HL-60 (cell line): ENCODE measurements around the gene SMG1.

Source experiments
- DNase-seq, 2 experiments: peaks; one replicate each; pipeline ENCODE4 v3.0.0-alpha.2; 2010 to 2020; ENCODE audit warnings: low read depth in 1 of 2, low spot score in 1 of 2
- H3K27ac ChIP-seq: fragments of 250-450 bp; sonication (Bioruptor Pico); replicated peaks from 2 replicates; pipeline ENCODE4 v1.5.1; 2020; ENCODE audit warnings: mild to moderate bottlenecking, moderate library complexity
- H3K27me3 ChIP-seq: fragments of 250-450 bp; sonication (Bioruptor Pico); 2 replicates; pipeline ENCODE4 v1.5.1; 2021; ENCODE audit warnings: mild to moderate bottlenecking, moderate library complexity; ENCODE audit not compliant: insufficient read depth, poor library complexity, severe bottlenecking
- H3K4me3 ChIP-seq: replicated peaks from 2 replicates; pipeline ENCODE4 v1.5.1; 2011; ENCODE audit warnings: mild to moderate bottlenecking, control low read depth, low read length; ENCODE audit not compliant: insufficient read depth
- GABPA ChIP-seq: IDR thresholded peaks from 2 replicates; pipeline ENCODE4 v1.6.1; 2012; ENCODE audit warnings: low read depth
- POLR2AphosphoS5 ChIP-seq: IDR thresholded peaks from 2 replicates; pipeline ENCODE4 v1.6.1; 2012; ENCODE audit warnings: low read depth
- REST ChIP-seq: IDR thresholded peaks from 2 replicates; pipeline ENCODE4 v1.6.1; 2012; ENCODE audit warnings: low read depth; ENCODE audit not compliant: insufficient replicate concordance
- SPI1 ChIP-seq: IDR thresholded peaks from 2 replicates; pipeline ENCODE4 v1.6.1; 2012; ENCODE audit warnings: low read depth, mild to moderate bottlenecking, borderline replicate concordance
- TF ChIP-seq, protein P1 (sequence below): IDR thresholded peaks from one replicate; pipeline ENCODE4 v1.5.1; 2011; ENCODE audit warnings: low read length, control low read depth, inconsistent platforms; ENCODE audit not compliant: insufficient read depth

Gene SMG1

DNA sequence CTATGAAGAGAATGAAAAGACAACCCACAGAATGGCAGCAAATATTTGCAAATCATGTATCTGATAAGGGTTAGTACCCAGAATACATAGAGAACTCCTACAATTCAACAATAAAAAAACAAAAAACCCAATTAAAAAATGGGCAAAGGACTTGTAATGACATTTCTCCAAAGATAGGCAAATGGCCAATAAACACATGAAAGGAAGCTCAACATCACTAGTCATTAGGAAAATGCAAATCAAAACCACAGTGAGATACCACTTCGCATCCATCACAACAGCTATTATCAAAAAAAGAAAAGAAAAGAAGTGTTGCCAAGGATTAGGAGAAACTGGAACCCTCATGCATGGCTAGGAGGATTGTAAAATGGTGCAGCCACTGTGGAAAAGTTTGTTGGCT is 79.8 kb downstream of the SMG1 start:
- TF ChIP-seq SPI1 = no peak
- no peak for TF ChIP-seq GABPA
- TF ChIP-seq, protein P1, sequence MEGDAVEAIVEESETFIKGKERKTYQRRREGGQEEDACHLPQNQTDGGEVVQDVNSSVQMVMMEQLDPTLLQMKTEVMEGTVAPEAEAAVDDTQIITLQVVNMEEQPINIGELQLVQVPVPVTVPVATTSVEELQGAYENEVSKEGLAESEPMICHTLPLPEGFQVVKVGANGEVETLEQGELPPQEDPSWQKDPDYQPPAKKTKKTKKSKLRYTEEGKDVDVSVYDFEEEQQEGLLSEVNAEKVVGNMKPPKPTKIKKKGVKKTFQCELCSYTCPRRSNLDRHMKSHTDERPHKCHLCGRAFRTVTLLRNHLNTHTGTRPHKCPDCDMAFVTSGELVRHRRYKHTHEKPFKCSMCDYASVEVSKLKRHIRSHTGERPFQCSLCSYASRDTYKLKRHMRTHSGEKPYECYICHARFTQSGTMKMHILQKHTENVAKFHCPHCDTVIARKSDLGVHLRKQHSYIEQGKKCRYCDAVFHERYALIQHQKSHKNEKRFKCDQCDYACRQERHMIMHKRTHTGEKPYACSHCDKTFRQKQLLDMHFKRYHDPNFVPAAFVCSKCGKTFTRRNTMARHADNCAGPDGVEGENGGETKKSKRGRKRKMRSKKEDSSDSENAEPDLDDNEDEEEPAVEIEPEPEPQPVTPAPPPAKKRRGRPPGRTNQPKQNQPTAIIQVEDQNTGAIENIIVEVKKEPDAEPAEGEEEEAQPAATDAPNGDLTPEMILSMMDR = no peak
- TF ChIP-seq REST = no peak
- TF ChIP-seq POLR2AphosphoS5 = no peak
- Histone ChIP-seq H3K4me3 (no peak overlapping the region), H3K27me3 (no peaks in the 10 kb centered on the region), H3K27ac (no peak overlapping the region)
- no peak for DNase-seq

DNA sequence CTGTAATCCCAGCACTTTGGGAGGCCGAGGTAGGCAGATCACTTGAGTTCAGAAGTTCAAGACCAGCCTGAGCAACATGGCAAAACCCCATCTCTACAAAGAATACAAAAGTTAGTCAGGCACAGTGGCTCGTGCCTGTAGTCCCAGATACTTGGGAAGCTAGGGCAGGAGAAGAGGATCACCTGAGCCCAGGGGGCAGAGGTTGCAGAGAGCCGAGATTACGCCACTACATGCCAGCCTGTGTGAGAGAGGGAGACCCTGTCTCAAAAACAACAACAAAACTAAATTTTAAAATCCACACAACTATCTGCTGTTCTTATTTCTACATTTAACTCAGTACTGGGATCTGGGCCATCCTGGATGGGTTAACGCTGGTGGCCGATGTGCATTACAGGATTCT is 83.6 kb downstream of the SMG1 start:
- TF ChIP-seq GABPA = no peak
- no peak for TF ChIP-seq POLR2AphosphoS5
- TF ChIP-seq REST = no peak
- TF ChIP-seq, protein P1 = no peak
- no peak for TF ChIP-seq SPI1
- Histone ChIP-seq H3K27ac (no peak overlapping the region), H3K4me3 (no peak overlapping the region), H3K27me3 (no peaks in the 10 kb centered on the region)
- no peak for DNase-seq

- no peak for DNase-seq
- Histone ChIP-seq H3K4me3 (no peak overlapping the region), H3K27me3 (no peaks in the 10 kb centered on the region), H3K27ac (no peak overlapping the region)
- TF ChIP-seq, protein P1 = no peak
- TF ChIP-seq SPI1 = no peak
- no peak for TF ChIP-seq POLR2AphosphoS5
- TF ChIP-seq GABPA = no peak
- TF ChIP-seq REST = no peak
These were observed 84.2 kb downstream of the SMG1 start for GRCh38 chr16:18841833-18842525.
